Measurements from ENCODE around the gene C16orf89.

Gene C16orf89

DNA sequence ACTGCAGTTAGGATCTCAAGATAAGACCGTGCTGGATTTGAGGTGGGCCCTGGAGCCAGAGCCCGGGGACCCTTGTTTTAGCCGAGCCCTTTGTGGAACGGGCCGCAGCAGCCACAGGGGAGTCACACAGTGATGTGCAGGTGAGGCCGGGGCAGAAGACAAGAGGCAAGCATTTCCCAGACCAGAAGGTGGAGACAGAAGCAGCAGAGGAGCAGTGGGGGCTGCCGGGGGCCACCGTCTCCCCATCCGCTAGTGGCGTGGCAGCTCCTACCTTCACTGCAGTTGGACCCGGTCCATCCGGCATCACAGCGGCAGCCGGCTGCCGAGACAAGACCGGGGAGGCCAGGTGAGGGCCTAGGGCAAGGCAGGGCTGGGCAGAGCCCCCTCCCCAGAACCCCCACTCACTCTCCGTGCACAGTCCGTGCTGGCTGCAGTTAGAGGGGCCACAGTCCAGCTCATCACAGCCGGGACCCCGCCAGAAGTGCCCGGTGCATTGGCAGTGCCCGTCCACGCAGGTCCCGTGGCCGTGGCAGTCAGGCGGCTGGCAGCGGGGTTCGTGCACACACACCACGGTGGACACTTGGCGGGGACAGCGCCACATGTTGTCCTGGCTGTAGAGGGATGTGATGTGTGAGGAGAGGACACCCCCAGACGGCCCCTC is 38.1 kb downstream of the C16orf89 start:
- DNase-seq = no peak

DNA sequence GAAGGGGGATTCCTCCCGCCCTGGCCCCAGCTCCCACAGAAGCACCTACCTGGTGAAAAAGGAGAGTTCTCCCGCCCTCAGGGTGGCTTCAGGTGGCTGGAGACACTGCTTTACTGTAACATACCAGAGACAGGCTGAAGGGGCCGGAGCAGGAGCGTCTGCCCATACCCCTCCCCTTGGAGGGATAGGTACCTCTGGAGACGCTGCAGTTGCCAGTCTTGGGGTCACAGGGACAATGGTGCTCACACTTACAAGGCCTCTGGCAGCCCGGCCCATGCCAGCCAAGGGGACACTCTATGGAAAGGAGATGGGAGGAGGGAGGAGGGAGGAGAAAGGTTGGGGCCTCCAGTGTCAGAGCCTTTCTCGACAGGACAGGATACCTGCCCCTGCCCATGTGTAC is 38.7 kb downstream of the C16orf89 start:
- DNase-seq = no peak

GRCh38 chr16:5026664-5027063 is 39.1 kb downstream of the C16orf89 start:
- no peak for DNase-seq

GRCh38 chr16:5025171-5025632 is 40.6 kb downstream of the C16orf89 start:
- DNase-seq = no peak

DNA sequence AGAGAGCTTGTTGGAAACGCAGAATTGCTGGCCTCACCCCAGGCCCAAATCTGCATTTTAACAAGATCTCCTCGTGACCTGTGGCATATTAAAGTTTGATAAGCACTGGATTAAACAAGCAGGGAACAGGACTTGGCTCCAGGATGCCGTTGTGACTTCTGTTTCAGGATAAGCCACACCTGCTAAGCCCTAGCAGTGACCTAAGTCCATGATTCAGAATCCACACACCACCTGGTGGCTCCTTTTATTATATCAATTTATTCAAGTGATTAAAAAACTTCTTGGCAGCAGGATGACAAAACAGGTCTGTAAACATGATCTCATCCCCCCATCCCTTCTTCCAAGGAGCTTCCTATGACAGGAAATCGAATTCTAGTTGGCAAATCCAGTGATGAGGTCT is 41.1 kb downstream of the C16orf89 start:
- no peak for DNase-seq

DNA sequence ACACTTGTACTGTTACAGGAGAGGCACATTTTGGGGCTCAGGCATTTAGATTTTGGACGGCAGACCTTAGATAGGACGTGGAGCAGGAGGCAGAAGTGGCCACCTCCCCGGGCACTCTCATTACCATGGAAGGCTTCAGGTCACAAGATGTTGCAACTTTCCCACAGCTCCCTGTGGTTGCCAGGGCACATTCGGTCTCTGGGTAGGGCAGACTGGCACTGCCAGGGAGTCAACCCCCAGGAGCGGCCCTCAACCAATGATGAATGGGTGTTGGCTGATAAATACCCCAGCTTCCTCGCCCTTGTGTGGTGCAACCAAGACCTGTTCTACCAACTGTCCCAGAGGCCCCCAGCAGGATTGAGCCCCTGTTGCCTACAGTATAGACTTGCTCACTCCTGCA is 43.2 kb downstream of the C16orf89 start:
- DNase-seq = no peak

DNA sequence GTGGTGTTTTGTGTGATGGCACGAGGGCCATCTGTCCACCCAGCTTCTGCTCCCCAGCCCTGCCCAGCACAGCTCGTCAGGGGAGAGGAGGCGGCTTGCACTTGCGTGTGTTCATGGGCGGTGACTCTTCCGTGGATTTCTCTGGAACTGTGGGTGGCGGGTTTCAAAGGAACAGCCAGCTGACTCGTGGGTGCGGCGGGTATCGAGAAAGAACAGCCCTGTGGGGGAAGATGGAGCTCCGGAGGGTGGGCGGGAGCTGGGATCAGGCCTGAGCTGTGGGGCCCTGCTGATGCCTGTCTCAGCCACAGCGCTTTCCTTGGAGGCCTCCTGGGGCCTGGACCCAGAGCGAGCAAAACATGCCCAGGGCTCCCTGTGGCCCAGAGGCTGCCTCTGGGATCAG is 45.2 kb downstream of the C16orf89 start:
- no peak for DNase-seq

- DNase-seq = no peak
These were observed 46.0 kb downstream of the C16orf89 start for GRCh38 chr16:5019775-5020174.

DNA sequence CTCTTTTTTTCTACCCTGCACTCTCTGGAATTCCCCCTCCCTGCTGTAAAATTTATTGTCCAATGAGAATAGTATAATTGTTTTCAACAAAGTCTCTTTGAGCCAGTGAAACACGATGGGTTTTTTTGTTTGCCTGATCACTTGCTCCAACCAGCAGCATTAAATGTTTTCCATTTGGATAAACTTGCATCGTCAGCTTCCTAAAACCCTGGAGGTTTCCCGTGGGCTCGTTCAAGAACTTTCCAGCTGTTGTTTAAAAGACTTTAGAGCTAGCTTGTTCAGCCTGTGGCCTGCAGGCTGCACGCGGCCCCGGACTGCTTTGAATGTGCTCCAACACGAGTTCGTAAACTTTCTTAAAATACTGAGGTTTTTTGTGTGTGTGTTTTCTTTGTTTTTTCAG is 47.0 kb downstream of the C16orf89 start:
- no peak for DNase-seq

DNA sequence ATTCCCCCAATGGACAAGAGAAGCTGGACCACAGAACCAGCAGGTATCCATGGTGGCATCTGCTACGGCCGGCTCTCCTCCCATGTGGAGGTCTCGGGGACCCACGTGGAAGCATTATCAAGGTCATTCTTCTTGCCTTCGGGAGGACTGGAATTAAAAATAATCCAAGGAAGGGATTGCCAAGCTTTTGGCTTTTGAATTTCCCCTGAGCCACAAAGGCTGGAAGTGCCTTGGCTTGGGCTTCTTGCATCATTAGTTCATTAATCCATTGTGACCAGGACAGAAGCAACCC is 48.1 kb downstream of the C16orf89 start:
- no peak for DNase-seq

GRCh38 chr16:5016967-5017677 is 48.6 kb downstream of the C16orf89 start:
- DNase-seq = no peak

DNA sequence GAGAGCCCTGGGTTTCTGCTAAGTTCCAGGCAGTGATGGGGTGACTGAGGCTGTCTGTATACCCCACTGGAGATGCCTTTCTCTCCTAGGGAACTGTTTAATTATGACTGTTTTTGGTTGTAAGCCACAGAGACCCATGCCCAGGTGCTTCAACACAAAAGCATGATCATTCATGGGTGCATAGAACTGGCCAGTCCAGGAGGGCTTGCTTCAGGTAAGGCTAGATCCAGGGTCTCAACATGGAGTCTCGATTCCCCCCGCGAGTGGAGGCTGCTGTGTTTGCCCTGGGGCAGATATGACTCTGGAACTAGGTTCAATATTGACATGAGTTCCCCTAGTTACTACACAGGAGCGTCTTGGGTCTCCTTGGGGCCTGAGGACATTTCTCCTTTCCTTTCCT is 49.9 kb downstream of the C16orf89 start:
- DNase-seq = no peak

- DNase-seq = no peak
These were observed 50.4 kb downstream of the C16orf89 start for GRCh38 chr16:5015351-5015750.

DNA sequence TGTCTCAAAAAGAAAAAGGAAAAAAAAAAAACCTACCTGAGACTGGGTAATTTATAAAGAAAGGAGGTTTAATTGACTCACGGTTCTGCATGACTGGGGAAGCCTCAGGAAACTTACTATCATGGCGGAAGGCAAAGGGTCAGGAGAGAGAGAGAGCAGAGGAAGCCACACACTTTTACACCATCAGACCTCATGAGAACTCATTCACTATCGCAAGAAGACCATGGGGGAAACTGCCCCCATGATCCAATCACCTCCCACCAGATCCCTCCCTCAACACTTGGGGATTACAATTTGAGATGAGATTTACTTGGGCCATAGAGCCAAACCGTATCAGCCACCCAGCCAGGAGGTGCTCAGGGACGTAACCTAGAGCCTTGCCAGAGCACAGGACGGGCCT is 52.9 kb downstream of the C16orf89 start:
- no peak for DNase-seq

DNA sequence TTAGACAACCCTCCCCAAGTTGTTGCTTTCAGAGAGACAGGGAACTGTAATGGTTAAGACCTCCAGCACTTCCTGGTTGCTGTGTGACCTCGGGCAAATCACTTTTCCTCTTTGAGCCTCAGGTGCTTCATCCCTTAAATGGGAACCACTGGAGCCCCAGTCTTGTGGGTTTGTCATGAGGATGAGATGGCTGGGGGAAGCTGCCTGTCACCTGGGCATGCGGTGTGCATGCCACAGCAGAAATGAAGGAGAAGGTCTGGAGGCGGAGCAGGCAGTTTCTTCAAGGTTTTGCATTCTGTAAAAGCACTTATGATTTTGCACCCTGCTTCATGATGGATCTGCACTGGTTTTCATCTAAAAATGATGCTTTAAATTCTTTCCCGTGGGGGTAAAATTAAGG is 54.1 kb downstream of the C16orf89 start:
- no peak for DNase-seq

DNA sequence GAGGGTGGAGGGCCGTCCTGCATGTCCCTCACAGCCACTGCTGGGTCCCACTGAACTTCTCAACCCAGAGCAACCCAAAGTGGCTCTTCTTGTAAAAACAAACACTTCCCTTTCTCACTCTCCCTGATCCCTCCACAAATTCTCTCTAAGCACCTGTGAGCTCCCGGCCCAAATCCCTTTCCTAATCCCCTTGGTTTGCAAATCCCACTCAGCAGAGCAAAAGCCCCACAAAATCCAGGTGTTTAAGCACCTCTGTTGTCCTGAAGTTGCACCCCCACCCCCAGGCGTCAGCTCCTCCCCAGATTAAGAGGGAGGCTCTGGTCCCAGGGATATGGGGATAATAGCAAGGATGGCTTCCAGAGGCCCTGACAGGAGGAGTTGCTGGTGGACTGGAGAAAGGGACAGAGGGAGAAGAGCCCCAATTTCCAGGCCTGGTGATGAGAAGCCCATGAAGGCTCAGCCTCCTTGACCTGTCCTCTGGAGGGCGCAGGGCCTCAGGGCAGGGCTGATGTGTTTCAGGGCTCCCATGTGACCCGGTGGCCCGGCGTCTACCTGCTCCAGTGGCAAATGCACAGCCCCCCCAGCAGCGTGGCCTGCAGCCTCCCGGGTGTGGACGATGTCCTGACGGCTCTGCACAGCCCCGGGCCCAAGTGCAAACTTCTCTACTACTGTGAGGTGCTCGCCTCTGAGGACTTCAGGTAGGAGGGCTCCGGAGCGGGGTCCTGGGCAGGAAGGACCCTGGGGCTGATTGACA is 55.0 kb downstream of the C16orf89 start:
- DNase-seq = no peak

DNA sequence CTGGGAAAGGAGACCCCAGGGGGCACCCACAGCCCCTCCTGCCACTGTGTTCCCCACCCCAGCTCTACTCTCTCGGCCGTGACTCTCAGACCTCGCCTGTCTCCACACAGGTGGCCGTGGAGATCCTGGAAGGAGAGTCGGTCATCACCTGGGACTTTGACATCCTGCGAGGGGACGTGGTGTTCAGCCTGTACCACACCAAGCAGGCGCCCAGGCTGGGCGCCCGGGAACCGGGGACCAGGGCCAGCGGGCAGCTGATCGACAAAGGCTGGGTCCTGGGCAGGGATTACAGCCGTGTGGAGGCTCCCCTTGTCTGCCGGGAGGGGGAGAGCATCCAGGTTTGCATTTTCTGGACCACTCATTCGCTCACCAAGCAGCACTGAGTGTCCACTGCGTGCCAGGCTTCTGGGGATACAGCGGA is 57.4 kb downstream of the C16orf89 start:
- DNase-seq = no peak

- DNase-seq = no peak
These were observed 58.5 kb downstream of the C16orf89 start for GRCh38 chr16:5007256-5007655.

DNA sequence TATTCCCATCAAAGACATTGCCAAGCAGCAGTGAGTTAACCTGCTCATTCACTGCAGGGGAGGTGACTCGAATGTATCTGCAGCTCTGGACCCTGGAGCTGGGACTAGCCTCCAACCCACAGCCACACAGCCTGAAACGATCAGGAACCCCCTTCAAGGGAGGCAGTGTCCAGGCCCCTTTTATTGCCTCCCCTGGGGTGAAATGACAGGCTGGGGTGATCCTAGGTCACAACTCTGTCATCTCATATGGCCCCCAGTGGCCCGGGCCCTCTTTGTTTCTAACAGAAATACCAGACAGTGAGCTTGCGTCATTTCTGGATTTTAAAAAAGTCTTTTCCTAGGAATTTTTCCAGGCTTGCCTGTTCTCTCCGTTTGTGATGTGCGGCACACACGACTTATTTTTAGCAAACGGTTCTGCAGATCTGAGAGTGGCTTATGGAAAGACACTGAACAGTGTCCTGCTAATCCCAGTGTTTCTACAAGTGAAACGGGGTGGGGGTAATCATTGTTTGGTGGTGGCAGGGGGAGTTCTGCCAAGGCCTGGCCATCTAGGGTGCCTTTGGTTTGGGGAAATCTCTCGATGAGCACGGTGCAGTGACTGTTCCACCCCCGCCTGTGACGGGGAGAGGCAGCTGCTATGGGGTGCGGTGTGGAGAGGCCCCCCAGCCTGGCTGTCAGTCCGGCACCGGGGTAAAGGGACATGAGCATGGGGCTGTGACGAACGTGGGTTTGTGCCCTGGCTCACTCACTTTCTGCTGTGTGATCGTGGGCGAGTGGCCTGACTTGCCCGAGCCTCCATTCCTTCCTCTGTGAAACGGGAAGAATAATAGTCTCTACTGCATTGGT is 59.2 kb downstream of the C16orf89 start:
- no peak for DNase-seq

DNA sequence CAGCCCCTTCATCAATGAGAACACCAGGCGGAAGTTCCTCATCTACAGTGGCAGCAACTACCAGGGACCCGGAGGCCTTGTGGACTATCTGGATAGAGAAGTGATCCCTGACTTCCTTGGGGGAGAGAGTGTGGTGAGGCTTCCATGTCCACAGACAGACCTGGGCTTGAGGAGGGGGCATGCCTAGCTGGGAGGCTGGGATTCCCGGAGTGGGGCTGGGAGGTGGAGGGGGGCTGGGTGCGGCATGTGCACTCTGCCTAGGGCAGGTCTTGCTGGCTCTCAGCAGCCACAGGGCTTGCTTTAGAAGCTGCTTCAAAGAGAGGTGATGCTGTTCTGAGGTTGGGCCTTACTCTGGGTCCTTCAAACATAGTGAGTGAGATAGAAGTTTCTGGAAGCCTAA is 59.8 kb downstream of the C16orf89 start:
- DNase-seq = no peak

DNA sequence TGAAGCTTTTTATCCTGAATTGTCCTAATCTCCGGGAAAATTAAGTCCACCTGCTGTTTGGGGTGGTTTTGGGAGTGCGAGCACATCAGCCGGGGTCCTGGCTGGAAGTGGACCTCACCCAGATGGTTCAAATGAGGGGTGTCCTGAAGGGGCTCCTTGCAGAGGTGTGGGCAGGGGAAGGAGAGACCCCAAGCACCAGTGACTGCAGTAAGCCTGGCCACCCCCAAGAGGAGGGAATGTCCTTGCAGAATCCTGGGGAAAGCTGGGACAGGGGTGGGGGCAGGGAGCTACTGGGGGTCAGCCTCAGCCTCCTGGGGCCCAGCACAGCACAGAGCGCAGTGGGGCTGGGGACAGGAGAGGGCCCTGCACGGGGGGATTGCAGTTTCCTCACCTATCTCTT is 61.4 kb downstream of the C16orf89 start:
- DNase-seq = no peak

- DNase-seq = no peak
These were observed 61.9 kb downstream of the C16orf89 start for GRCh38 chr16:5003828-5004227.

DNA sequence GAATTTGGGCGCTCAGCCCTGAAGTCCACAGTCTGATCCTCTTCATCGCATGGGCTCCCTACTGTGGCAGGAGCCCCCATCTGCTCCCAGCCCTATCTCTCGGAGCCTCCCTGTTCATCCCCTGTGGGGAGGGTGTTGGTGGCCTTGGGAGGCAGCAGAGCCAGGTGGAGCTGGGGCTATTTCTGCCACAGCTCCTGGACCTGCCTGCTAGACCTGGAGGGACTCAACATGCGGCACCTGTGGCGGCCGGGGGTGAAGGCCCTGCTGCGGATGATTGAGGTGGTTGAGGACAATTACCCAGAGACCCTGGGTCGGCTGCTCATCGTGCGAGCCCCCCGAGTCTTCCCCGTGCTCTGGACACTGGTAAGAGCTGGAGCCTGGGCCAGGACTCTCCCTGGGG is 62.5 kb downstream of the C16orf89 start:
- DNase-seq = no peak

All from effector CD8-positive, alpha-beta T cell (primary cell).